ENCODE results near the gene COX7A1. TPM values are rescaled to one million over a fixed set of nuclear protein-coding genes. Genes with fewer than 3 reads are reported as not detected.

Gene COX7A1
- total and polyA plus RNA-seq, 4 donors: 127 to 244 (median 182) TPM

DNA sequence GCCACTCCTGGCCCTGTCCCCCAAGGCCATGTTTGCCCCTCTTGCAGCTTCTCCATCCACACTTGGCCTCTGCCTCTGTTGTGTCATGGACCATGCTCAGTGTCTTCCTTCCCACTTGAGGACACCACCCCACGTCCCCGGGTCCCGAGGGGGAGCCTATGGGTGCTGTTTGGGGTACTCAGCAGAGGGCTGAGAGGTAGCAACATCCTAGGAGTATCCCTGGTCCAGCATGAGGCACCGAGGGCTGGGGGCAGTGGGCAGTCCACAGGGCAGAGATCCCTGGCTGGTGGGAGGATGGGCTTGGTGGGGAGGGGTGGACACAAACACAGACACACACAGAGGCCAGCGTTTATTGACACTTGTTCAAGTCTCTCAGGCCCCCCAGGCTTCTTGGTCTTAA is 1.7 kb downstream of the COX7A1 start:
- no peaks in the 10 kb centered on the region for H3K27me3 ChIP-seq (ENCODE audit: control insufficient read depth in 1 of 2, insufficient read depth in 2 of 2, low read length in 1 of 2)
- peak in 1 of 2 donors; percentile 24 for DNase-seq
- intact Hi-C loops (cut with DNase I): no loop called here
- peak overlapping the region in 1 of 2 donors; percentile 49 for H3K27ac ChIP-seq (ENCODE audit: low read depth in 1 of 2, low read length in 2 of 2)
- no peak overlapping the region for H3K4me3 ChIP-seq (ENCODE audit: low read length in 2 of 2)
- H3K9me3 ChIP-seq (ENCODE audit: control insufficient read depth, low read length): no peaks in the 10 kb centered on the region
- no peaks in the 10 kb centered on the region for H3K4me1 ChIP-seq (ENCODE audit: control insufficient read depth in 1 of 2, insufficient read depth in 2 of 2, low read length in 2 of 2)
- H3K36me3 ChIP-seq (ENCODE audit: control insufficient read depth in 1 of 2, insufficient read depth in 2 of 2, low read length in 1 of 2): peaks cover 4 to 8% of the 10 kb centered on the region in 2 donors
- 51 to 54% methylated on average over 5 of the region's 5 CpGs for WGBS, 2 donors
- no peak for ATAC-seq (ENCODE audit: low FRiP score)

DNA sequence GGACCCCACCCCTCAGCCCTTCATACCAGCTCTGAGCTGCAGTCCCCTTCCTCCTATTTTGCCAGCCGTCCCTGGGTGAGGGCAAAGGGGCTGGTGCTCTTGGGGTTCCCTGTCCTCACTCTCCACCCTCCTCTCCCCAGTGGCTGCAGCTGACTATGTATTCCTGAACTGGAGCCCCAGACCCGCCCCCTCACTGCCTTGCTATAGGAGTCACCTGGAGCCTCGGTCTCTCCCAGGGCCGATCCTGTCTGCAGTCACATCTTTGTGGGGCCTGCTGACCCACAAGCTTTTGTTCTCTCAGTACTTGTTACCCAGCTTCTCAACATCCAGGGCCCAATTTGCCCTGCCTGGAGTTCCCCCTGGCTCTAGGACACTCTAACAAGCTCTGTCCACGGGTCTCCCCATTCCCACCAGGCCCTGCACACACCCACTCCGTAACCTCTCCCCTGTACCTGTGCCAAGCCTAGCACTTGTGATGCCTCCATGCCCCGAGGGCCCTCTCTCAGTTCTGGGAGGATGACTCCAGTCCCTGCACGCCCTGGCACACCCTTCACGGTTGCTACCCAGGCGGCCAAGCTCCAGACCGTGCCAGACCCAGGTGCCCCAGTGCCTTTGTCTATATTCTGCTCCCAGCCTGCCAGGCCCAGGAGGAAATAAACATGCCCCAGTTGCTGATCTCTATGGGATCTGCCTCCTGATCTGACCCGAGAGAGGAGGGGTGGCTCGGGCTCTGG is 2.4 kb downstream of the COX7A1 start:
- peaks cover 4 to 9% of the 10 kb centered on the region in 2 donors for H3K36me3 ChIP-seq (ENCODE audit: control insufficient read depth in 1 of 2, insufficient read depth in 2 of 2, low read length in 1 of 2)
- intact Hi-C loops (cut with DNase I): loop anchor here in 1 of 2 donors (10.0 kb wide), 1 partner anchor 405 kb away; the partner anchor contains the start of genes IGFLR1, LIN37, PSENEN and U2AF1L4
- no peaks in the 10 kb centered on the region for H3K4me1 ChIP-seq (ENCODE audit: control insufficient read depth in 1 of 2, insufficient read depth in 2 of 2, low read length in 2 of 2)
- H3K27ac ChIP-seq (ENCODE audit: low read depth in 1 of 2, low read length in 2 of 2): no peak overlapping the region
- peak in 1 of 2 donors; percentile 48 for DNase-seq
- H3K9me3 ChIP-seq (ENCODE audit: control insufficient read depth, low read length): no peaks in the 10 kb centered on the region
- ATAC-seq (ENCODE audit: low FRiP score): no peak
- 65% methylated on average over 13 of the region's 13 CpGs for WGBS, 2 donors
- H3K27me3 ChIP-seq (ENCODE audit: control insufficient read depth in 1 of 2, insufficient read depth in 2 of 2, low read length in 1 of 2): no peaks in the 10 kb centered on the region
- H3K4me3 ChIP-seq (ENCODE audit: low read length in 2 of 2): no peak overlapping the region

DNA sequence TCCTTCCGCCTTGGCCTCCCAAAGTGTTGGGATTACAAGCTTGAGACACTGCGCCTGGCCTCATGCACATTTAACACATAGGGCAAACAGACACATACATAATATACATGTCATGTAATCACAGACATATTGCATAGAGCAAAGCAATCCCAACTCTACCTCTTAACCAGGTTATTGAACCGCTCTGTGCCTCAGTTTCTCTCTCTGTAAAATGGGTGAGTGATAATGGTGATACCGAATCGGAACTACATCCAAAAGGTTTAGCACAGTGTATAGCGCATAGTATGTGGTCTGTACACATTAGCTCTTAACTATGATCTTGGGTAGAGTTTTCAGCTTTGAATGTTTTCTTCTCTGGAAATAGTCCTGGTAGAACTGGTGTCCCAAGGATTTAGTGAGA is 7.6 kb downstream of the COX7A1 start:
- Histone ChIP-seq H3K27me3 (ENCODE audit: control insufficient read depth in 1 of 2, insufficient read depth in 2 of 2, low read length in 1 of 2) (no peaks in the 10 kb centered on the region), H3K27ac (ENCODE audit: low read depth in 1 of 2, low read length in 2 of 2) (no peak overlapping the region), H3K4me1 (ENCODE audit: control insufficient read depth in 1 of 2, insufficient read depth in 2 of 2, low read length in 2 of 2) (no peaks in the 10 kb centered on the region), H3K9me3 (ENCODE audit: control insufficient read depth, low read length) (no peaks in the 10 kb centered on the region), H3K4me3 (ENCODE audit: low read length in 2 of 2) (no peak overlapping the region), H3K36me3 (ENCODE audit: control insufficient read depth in 1 of 2, insufficient read depth in 2 of 2, low read length in 1 of 2) (peaks cover 4 to 18% of the 10 kb centered on the region in 2 donors)
- DNase-seq: no peak
- no peak for ATAC-seq (ENCODE audit: low FRiP score)
- intact Hi-C loops (cut with DNase I): loop anchor here in 1 of 2 donors (10.0 kb wide), 1 partner anchor 400 kb away; the partner anchor contains the start of genes IGFLR1, LIN37, PSENEN and U2AF1L4
- 97% methylated on average over 6 of the region's 6 CpGs for WGBS, 2 donors

DNA sequence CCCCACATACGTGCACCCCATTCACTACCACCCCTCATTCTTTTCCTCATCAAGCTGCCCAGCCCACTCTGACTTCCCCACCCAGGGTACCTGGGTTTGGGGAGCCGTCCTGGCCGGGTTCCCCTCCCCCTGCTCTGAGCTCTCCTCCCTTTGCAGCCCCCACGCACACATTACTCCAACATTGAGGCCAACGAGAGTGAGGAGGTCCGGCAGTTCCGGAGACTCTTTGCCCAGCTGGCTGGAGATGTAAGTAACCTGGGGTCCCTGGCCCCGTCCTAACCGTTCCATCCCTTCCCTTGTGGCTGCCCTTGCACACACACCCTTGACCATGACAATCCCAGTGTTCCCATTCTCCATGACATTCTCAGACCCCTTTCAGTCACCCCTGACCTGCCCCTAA is 9.8 kb downstream of the COX7A1 start:
- no peak overlapping the region for H3K27ac ChIP-seq (ENCODE audit: low read depth in 1 of 2, low read length in 2 of 2)

DNA sequence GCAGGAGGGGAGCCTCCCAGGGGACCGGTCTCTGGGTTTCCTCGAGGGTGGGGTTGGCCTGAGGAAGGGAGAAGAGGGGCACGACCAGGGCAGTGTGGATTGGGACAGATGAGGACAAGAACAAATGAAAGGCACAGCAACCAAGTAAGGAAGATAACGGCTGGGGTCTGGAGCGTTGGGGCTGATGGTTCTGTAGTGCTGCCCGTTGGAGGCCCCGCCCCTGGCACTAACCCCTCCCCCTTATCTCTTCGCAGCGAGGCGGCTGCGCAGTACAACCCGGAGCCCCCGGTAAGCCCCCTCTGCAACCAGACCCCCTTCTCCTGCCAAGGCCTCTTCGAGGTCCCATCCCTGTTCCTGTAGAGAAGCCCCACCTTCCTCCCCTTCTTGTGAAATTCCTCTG is 10.2 kb downstream of the COX7A1 start:
- Histone ChIP-seq H3K27ac (ENCODE audit: low read depth in 1 of 2, low read length in 2 of 2) (no peak overlapping the region), H3K4me1 (ENCODE audit: control insufficient read depth in 1 of 2, insufficient read depth in 2 of 2, low read length in 2 of 2) (no peaks in the 10 kb centered on the region), H3K36me3 (ENCODE audit: control insufficient read depth in 1 of 2, insufficient read depth in 2 of 2, low read length in 1 of 2) (peaks cover 4 to 18% of the 10 kb centered on the region in 2 donors), H3K4me3 (ENCODE audit: low read length in 2 of 2) (no peak overlapping the region), H3K9me3 (ENCODE audit: control insufficient read depth, low read length) (no peaks in the 10 kb centered on the region), H3K27me3 (ENCODE audit: control insufficient read depth in 1 of 2, insufficient read depth in 2 of 2, low read length in 1 of 2) (no peaks in the 10 kb centered on the region)
- ATAC-seq (ENCODE audit: low FRiP score) (no peak), DNase-seq (no peak)
- 88 to 91% methylated on average over 13 to 14 of the region's 14 CpGs for WGBS, 2 donors
- intact Hi-C loops (cut with DNase I): loop anchor here in 1 of 2 donors (10.0 kb wide), 1 partner anchor 397 kb away; the partner anchor contains the start of genes IGFLR1, LIN37, PSENEN and U2AF1L4

More for the DNA sequence above, 9.8 kb downstream of the COX7A1 start:
- no peak for DNase-seq
- peaks cover 4 to 18% of the 10 kb centered on the region in 2 donors for H3K36me3 ChIP-seq (ENCODE audit: control insufficient read depth in 1 of 2, insufficient read depth in 2 of 2, low read length in 1 of 2)
- intact Hi-C loops (cut with DNase I): loop anchor here in 1 of 2 donors (10.0 kb wide), 1 partner anchor 398 kb away; the partner anchor contains the start of genes IGFLR1, LIN37, PSENEN and U2AF1L4
- H3K4me1 ChIP-seq (ENCODE audit: control insufficient read depth in 1 of 2, insufficient read depth in 2 of 2, low read length in 2 of 2): no peaks in the 10 kb centered on the region
- no peaks in the 10 kb centered on the region for H3K9me3 ChIP-seq (ENCODE audit: control insufficient read depth, low read length)
- ATAC-seq (ENCODE audit: low FRiP score): no peak
- no peak overlapping the region for H3K4me3 ChIP-seq (ENCODE audit: low read length in 2 of 2)
- WGBS, 2 donors: 79 to 85% methylated on average over 9 of the region's 9 CpGs
- no peaks in the 10 kb centered on the region for H3K27me3 ChIP-seq (ENCODE audit: control insufficient read depth in 1 of 2, insufficient read depth in 2 of 2, low read length in 1 of 2)

DNA sequence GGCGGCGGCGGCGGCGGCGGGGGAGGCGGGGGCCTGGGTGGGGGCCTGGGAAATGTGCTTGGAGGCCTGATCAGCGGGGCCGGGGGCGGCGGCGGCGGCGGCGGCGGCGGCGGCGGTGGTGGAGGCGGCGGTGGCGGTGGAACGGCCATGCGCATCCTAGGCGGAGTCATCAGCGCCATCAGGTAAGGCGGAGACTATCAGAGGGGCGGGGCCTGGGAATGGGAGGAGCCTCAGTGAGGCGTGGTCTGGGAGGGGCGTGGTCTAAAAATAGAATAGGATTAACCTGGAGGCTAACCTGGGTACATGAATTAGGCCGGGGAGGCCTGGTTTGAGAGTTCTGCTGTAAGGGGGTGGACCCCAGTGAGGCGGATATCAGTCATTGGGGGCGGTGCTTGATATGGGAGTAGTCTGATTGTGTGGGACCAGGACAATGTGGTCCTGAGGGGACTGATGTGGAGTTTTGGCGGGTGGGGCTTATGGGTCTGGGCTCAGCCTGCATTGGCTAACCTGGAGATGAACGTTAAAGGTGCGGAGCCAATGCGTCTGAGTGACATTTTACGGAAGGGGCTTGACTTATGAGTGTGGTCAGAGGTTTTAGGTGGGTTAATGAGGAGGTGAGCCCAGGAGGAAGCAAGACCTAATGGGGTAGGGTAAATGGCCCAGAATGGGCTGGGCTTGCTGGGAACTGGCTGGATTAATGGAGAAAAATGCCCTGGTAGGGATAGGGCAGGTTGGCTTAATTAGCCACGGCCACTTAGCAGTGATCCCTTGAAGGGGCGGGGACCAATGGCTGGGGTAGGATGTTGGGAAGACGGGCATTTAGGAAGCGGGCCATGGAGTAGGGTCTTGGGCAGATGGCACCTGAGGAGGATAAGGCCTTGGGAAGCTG is 11.0 kb downstream of the COX7A1 start:
- Histone ChIP-seq H3K27me3 (ENCODE audit: control insufficient read depth in 1 of 2, insufficient read depth in 2 of 2, low read length in 1 of 2) (no peaks in the 10 kb centered on the region), H3K4me1 (ENCODE audit: control insufficient read depth in 1 of 2, insufficient read depth in 2 of 2, low read length in 2 of 2) (no peaks in the 10 kb centered on the region), H3K36me3 (ENCODE audit: control insufficient read depth in 1 of 2, insufficient read depth in 2 of 2, low read length in 1 of 2) (peaks cover 4 to 15% of the 10 kb centered on the region in 2 donors), H3K27ac (ENCODE audit: low read depth in 1 of 2, low read length in 2 of 2) (peak overlapping the region in 1 of 2 donors; percentile 14), H3K4me3 (ENCODE audit: low read length in 2 of 2) (peak overlapping the region; percentile 76 to 91), H3K9me3 (ENCODE audit: control insufficient read depth, low read length) (no peaks in the 10 kb centered on the region)
- intact Hi-C loops (cut with DNase I): loop anchor here in 1 of 2 donors (10.0 kb wide), 1 partner anchor 396 kb away; the partner anchor contains the start of genes IGFLR1, LIN37, PSENEN and U2AF1L4
- WGBS, 2 donors: 18 to 27% methylated on average over 28 to 42 of the region's 42 CpGs
- ATAC-seq (ENCODE audit: low FRiP score) (peak; percentile 72), DNase-seq (peak; percentile 88 to 95)

DNA sequence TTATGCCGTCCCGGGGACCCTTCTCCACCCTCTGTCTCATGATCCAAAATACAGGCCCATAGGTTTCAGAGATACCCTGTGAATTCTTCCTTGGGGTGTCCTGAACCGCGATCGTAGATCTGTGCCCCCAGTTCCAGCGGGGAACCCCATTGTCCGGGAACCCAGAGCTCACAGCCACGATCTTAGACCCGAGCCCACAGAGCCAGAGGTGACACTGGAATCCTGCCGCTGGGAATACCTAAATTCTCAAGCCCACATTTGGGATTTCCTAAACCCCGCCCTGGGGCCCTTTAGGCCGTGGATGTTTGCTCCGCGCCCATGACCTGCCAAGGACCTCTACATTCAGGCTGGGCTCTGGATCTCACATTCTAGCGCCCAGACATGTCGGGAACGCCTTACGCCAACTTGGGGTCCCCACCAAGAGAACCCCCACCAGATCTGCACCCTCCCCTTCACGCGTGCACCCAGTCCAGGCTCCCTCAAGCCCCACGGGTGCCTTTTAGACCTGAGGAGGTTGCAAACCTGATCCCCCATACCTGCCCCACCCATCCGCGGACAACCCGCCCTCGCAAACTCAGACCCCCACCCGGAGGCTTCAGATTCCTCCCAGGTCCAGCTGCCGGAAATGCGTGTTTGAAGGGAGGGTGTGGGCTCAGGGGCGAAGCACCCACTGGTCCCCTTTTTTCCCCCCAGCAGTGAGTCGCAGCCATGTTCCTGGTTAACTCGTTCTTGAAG is 11.8 kb downstream of the COX7A1 start:
- peak overlapping the region; percentile 30 to 97 for H3K27ac ChIP-seq (ENCODE audit: low read depth in 1 of 2, low read length in 2 of 2)
- 0 to 1% methylated on average over 30 to 31 of the region's 31 CpGs for WGBS, 2 donors

More for the DNA sequence above, 11.8 kb downstream of the COX7A1 start:
- H3K4me1 ChIP-seq (ENCODE audit: control insufficient read depth in 1 of 2, insufficient read depth in 2 of 2, low read length in 2 of 2): no peaks in the 10 kb centered on the region
- intact Hi-C loops (cut with DNase I): loop anchor here in 1 of 2 donors (1.0 to 10.0 kb wide), 2 partner anchors 11 to 396 kb away; partner anchors contain the start of genes IGFLR1, LIN37, PSENEN and U2AF1L4
- DNase-seq: peak; percentile 71 to 84
- peaks cover 0 to 8% of the 10 kb centered on the region in 2 donors for H3K36me3 ChIP-seq (ENCODE audit: control insufficient read depth in 1 of 2, insufficient read depth in 2 of 2, low read length in 1 of 2)
- H3K27me3 ChIP-seq (ENCODE audit: control insufficient read depth in 1 of 2, insufficient read depth in 2 of 2, low read length in 1 of 2): no peaks in the 10 kb centered on the region
- H3K9me3 ChIP-seq (ENCODE audit: control insufficient read depth, low read length): no peaks in the 10 kb centered on the region
- peak; percentile 37 for ATAC-seq (ENCODE audit: low FRiP score)
- H3K4me3 ChIP-seq (ENCODE audit: low read length in 2 of 2): peak overlapping the region; percentile 76 to 91
